ENCODE measurements around the gene NHP2.
A peak's percentile ranks its signal among the peaks of the same experiment; 100 is the strongest.

Gene NHP2

GRCh38 chr5:178113141-178113787 lies 40.4 kb downstream of the NHP2 start, which contains the start of gene N4BP3:
TSS of gene N4BP3 (plus strand) at chr5:178113532. CDS start at chr5:178119584, 6,052 bp downstream.
- POLR2A ChIA-PET (ENCODE audit: low non-redundant PET), result interaction anchor here (1.5 kb wide), 1 partner anchor 11 kb away, joined by 13 read pairs; no protein-coding TSS in a partner anchor
- H3K27ac ChIP-seq, result peak within 1 kb of the TSS; percentile 74
- peak; percentile 91 for DNase-seq (ENCODE audit: low spot score)
- CTCF ChIA-PET, result interaction anchor here (0.8 to 1.2 kb wide), 2 partner anchors 37 kb away, joined by 3 to 5 read pairs; no protein-coding TSS in a partner anchor
- no peak; the same call in 1 of the 2 replicates for TF ChIP-seq CTCF (conservative IDR thresholded peaks at IDR 0.05; ENCODE audit: low read depth)

GRCh38 chr5:178112545-178112944 lies 41.1 kb downstream of the NHP2 start:
- no peak for DNase-seq (ENCODE audit: low spot score)
- CTCF ChIA-PET, result interaction anchor here (1.2 kb wide), 1 partner anchor 37 kb away, joined by 3 read pairs; no protein-coding TSS in a partner anchor
- POLR2A ChIA-PET (ENCODE audit: low non-redundant PET), result no interaction called here
- no peak for TF ChIP-seq CTCF (conservative IDR thresholded peaks at IDR 0.05; ENCODE audit: low read depth)
- H3K27ac ChIP-seq, result no peak overlapping the region

GRCh38 chr5:178111925-178112324 lies 41.8 kb downstream of the NHP2 start:
- DNase-seq (ENCODE audit: low spot score), result no peak
- H3K27ac ChIP-seq, result no peak overlapping the region
- ChIA-PET POLR2A (ENCODE audit: low non-redundant PET) (no interaction called here), CTCF (no interaction called here)
- no peak for TF ChIP-seq CTCF (conservative IDR thresholded peaks at IDR 0.05; ENCODE audit: low read depth)

- TF ChIP-seq CTCF (conservative IDR thresholded peaks at IDR 0.05; ENCODE audit: low read depth), result no peak
- H3K27ac ChIP-seq, result no peak overlapping the region
- DNase-seq (ENCODE audit: low spot score), result no peak
- ChIA-PET CTCF (interaction anchor here (0.8 to 6.2 kb wide), 2 partner anchors 10 to 34 kb away, joined by 4 to 49 read pairs; no protein-coding TSS in a partner anchor), POLR2A (ENCODE audit: low non-redundant PET) (interaction anchor here (0.7 to 0.8 kb wide), 2 partner anchors 10 to 19 kb away, joined by 3 read pairs; no protein-coding TSS in a partner anchor)
Observed at GRCh38 chr5:178110511-178110910, 43.2 kb downstream of the NHP2 start.

GRCh38 chr5:178108966-178109365 lies 44.7 kb downstream of the NHP2 start:
- DNase-seq (ENCODE audit: low spot score), result peak; percentile 69
- POLR2A ChIA-PET (ENCODE audit: low non-redundant PET), result no interaction called here
- TF ChIP-seq CTCF (conservative IDR thresholded peaks at IDR 0.05; ENCODE audit: low read depth), result no peak
- CTCF ChIA-PET, result interaction anchor here (6.2 kb wide), 1 partner anchor 32 kb away, joined by 49 read pairs; no protein-coding TSS in a partner anchor
- peak overlapping the region; percentile 69 for H3K27ac ChIP-seq

- CTCF ChIA-PET, result interaction anchor here (0.7 to 6.2 kb wide), 2 partner anchors 32 to 49 kb away, joined by 5 to 49 read pairs; no protein-coding TSS in a partner anchor
- DNase-seq (ENCODE audit: low spot score), result no peak
- H3K27ac ChIP-seq, result peak overlapping the region; percentile 69
- no peak for TF ChIP-seq CTCF (conservative IDR thresholded peaks at IDR 0.05; ENCODE audit: low read depth)
- POLR2A ChIA-PET (ENCODE audit: low non-redundant PET), result no interaction called here
Observed at GRCh38 chr5:178108446-178108845, 45.2 kb downstream of the NHP2 start.
